Skeletal muscle tissue (tissue), 4 donors: ENCODE results near the gene BATF. TPM values are rescaled to one million over a fixed set of nuclear protein-coding genes. Genes with fewer than 3 reads are reported as not detected.

Experiments
- H3K27ac ChIP-seq: one replicate; pipeline ENCODE4 v1.7.0; 2013; ENCODE audit warnings: mild to moderate bottlenecking, low read depth, low read length, inconsistent platforms
- H3K27me3 ChIP-seq, 3 donors: one replicate each; pipeline ENCODE4 v1.7.0; 2013; ENCODE audit warnings: low read length in 3 of 3; ENCODE audit not compliant: control insufficient read depth in 3 of 3, insufficient read depth in 3 of 3
- H3K36me3 ChIP-seq, 3 donors: one replicate each; pipeline ENCODE4 v1.7.0; 2013; ENCODE audit warnings: low read length in 3 of 3; ENCODE audit not compliant: control insufficient read depth in 3 of 3, insufficient read depth in 3 of 3
- H3K4me1 ChIP-seq, 3 donors: one replicate each; pipeline ENCODE4 v1.7.0; 2013; ENCODE audit warnings: low read length in 3 of 3, mild to moderate bottlenecking in 3 of 3; ENCODE audit not compliant: control insufficient read depth in 3 of 3, insufficient read depth in 3 of 3
- H3K4me3 ChIP-seq, 3 donors: one replicate each; pipeline ENCODE4 v1.7.0; 2013; ENCODE audit warnings: low read length in 3 of 3
- H3K9ac ChIP-seq, 3 donors: one replicate each; pipeline ENCODE4 v1.7.0; 2013; ENCODE audit warnings: low read length in 3 of 3, mild to moderate bottlenecking in 3 of 3, moderate library complexity in 2 of 3, low read depth in 1 of 3
- H3K9me3 ChIP-seq, 3 donors: one replicate each; pipeline ENCODE4 v1.7.0; 2013; ENCODE audit warnings: low read length in 3 of 3; ENCODE audit not compliant: control insufficient read depth in 3 of 3
- total RNA-seq: library from RNA; depleted of rRNA; stranded (reverse); fragments of >200 nt; gene quantifications from one replicate; pipeline ENCODE4 v1.2.3, GENCODE V29; 2014
- donor health status: Osteomylitis.

The BATF gene
- total RNA-seq, 1 donor from 2014 or later = 1.0 TPM

DNA sequence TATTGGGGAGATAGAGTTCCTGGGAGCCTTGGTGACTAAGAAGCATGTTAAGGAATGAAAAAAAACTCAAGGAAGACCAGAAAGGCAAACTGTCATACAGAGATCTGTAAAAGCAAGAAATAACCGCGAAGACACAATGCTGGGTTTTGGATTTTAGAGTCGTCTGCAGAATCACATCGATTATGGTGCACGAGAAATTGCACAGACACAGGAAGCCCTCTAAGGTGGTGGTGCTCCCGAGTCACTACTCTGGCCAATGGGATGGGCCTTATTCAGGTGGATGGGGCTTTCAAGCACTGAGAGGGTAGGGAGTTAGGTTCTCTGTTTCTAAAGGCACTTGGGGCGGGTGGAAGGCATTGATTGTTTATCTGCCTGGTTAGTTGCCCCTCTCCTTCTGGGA lies 45.9 kb downstream of the BATF start:
- no peaks in the 10 kb centered on the region for H3K36me3 ChIP-seq
- no peaks in the 10 kb centered on the region for H3K9me3 ChIP-seq
- no peak overlapping the region for H3K27ac ChIP-seq
- H3K4me3 ChIP-seq = no peak overlapping the region
- H3K9ac ChIP-seq = no peak overlapping the region
- peaks cover 2 to 21% (median 18%) of the 10 kb centered on the region in 3 donors for H3K4me1 ChIP-seq
- no peaks in the 10 kb centered on the region for H3K27me3 ChIP-seq

DNA sequence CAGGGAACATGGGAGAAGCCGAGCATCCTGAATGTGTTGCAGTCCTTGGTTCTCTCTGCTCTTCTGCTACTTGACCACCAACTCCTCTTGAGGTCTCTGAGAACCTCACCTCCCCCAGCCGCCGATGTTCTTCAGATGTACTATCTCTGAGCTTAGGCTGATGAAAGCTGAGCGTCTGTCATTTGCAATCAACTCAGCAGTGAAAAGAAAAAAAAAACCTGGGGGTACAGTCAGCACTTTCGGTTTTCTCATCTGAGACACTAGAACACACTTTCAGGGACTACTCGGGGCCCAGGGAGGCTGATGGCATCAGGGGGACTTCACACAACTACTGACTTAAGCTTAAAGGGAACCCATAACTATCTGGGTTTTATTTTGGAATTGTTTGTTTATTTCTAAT lies 46.5 kb downstream of the BATF start:
- no peak overlapping the region for H3K27ac ChIP-seq
- H3K4me1 ChIP-seq = peaks cover 2 to 18% (median 13%) of the 10 kb centered on the region in 3 donors
- no peaks in the 10 kb centered on the region for H3K36me3 ChIP-seq
- no peak overlapping the region for H3K9ac ChIP-seq
- no peak overlapping the region for H3K4me3 ChIP-seq
- H3K27me3 ChIP-seq = no peaks in the 10 kb centered on the region
- H3K9me3 ChIP-seq = no peaks in the 10 kb centered on the region

DNA sequence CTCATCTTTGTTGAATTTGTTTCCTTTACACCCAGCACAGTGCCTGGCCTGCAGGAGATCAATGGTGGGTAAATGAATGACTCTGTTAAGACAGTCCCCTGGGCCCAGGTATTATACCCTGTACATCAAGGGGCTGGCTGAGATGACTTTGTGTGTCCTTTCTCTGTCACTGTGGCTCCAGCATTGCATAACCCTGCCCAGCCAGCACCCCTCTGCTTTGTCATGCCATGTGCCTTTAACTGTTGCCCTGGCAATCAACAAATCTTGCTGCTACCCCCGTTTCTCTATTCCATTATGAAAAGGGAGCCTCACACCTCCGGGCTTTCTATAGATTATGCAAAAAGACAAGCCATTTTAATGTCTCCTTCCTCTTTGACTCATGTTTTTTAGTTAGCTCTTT lies 48.5 kb downstream of the BATF start:
- no peak overlapping the region for H3K27ac ChIP-seq
- H3K36me3 ChIP-seq = no peaks in the 10 kb centered on the region
- H3K4me1 ChIP-seq = peaks cover 0 to 6% (median 0%) of the 10 kb centered on the region in 3 donors
- no peak overlapping the region for H3K9ac ChIP-seq
- H3K9me3 ChIP-seq = no peaks in the 10 kb centered on the region
- no peaks in the 10 kb centered on the region for H3K27me3 ChIP-seq
- no peak overlapping the region for H3K4me3 ChIP-seq

DNA sequence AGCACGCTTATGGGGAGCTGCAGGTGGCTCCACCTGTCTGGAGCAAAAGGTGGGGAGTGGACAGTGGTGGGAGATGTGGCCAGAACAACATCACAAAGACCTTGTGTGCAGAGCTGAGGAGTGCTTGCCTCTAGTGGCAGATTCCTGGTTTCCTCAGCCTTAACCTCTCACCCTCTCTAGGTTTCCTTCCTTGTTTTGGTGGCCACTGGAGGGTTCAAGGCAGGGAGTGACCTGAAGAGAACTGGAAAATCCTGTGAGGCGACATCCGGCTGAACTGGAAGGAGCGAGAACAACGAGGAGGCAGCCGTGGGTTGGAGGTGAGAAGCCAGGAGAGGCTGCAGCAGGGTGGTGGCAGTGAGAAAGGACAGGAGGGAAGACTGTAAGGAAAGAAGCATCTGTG lies 49.8 kb downstream of the BATF start:
- H3K27ac ChIP-seq = no peak overlapping the region
- no peaks in the 10 kb centered on the region for H3K27me3 ChIP-seq
- no peak overlapping the region for H3K9ac ChIP-seq
- H3K9me3 ChIP-seq = no peaks in the 10 kb centered on the region
- H3K36me3 ChIP-seq = no peaks in the 10 kb centered on the region
- H3K4me1 ChIP-seq = no peaks in the 10 kb centered on the region
- H3K4me3 ChIP-seq = no peak overlapping the region

DNA sequence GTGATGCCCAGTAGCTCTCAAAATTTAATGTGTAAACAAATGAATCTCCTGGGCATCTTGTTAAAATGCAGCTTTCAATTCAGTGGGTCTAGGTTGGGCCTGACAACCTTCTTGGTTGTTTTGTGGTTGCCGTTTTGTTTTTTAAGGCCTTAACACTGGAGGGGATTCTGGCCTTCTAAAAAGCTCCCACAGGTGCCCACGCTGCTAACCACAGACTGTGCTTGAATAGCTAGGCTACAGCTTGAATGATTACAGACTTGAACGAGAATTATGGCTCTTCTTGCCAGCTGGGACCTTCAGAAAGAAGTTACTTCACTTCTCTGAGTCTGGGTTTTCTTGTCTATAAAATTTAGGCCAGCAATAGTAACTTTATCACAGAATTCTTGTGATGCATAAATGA lies 54.8 kb downstream of the BATF start:
- Histone ChIP-seq H3K36me3 (no peaks in the 10 kb centered on the region), H3K27me3 (no peaks in the 10 kb centered on the region), H3K9me3 (no peaks in the 10 kb centered on the region), H3K4me3 (no peak overlapping the region), H3K9ac (no peak overlapping the region), H3K27ac (no peak overlapping the region), H3K4me1 (peaks cover 22 to 30% (median 26%) of the 10 kb centered on the region in 3 donors)

DNA sequence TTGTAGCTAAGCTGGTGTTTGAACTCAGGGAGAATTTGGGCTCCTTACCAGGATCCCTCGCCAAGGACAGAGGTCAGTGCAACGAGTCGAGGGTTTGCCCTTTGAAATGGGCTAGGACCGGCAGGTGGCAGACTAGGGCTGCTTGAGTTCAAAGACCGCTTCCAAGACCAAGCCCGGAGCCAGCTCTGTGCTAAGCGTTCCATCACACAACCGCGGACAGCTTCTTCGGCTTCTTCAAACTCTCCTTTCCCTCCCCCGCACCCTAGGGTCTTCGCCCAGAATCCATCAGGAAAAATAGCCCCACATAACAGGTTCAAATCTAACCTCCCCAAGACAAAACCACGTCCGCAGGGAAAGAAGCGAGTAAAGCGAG lies 55.4 kb downstream of the BATF start:
- Histone ChIP-seq H3K4me1 (peaks cover 22 to 30% (median 26%) of the 10 kb centered on the region in 3 donors), H3K27ac (peak overlapping the region; percentile 83), H3K27me3 (no peaks in the 10 kb centered on the region), H3K4me3 (peak overlapping the region; percentile 66 to 79 (median 78)), H3K36me3 (no peaks in the 10 kb centered on the region), H3K9me3 (no peaks in the 10 kb centered on the region), H3K9ac (peak overlapping the region; percentile 75 to 92 (median 86))

DNA sequence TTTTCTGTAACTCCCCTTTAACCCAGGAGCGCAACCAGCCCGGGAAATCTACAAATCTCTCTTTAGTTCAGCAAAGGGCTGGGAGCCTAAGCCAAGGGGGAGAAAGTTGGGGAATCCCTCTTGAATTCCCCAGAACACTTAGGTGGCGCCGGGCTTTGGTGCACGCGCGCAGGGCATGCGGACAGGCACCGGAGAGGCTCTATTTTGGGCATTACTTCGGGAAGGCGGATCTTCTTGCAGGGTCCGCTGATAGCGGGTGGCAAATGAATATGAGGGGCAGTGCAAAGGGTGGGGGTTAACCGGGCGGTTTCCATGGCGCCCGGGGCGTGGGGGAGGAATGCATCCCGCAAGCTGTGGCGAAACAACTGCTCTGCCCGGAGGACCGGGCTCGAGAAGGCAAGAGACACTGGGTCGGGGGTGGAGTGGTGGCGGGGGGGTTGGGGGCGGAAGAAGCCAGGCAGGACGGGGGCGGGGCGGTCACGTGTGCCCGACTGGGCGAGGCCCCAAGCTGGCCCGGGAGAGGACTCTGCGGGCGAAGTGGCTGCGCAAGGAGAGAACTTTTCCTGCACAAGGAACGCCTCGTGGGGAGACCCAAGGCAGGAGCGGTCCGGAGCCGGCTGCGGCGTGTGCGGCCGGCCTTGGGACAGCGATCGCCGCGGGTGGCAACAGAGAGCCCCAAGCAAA lies 56.0 kb downstream of the BATF start, which contains the start of gene FLVCR2:
TSS of gene FLVCR2 (plus strand) at position 519 of the 684 bp plus-strand sequence. CDS start 353 bp downstream, outside the sequence.
- peaks cover 22 to 30% (median 26%) of the 10 kb centered on the region in 3 donors for H3K4me1 ChIP-seq
- H3K36me3 ChIP-seq = no peaks in the 10 kb centered on the region
- peak within 1 kb of the TSS; percentile 66 to 88 (median 83) for H3K4me3 ChIP-seq
- no peaks in the 10 kb centered on the region for H3K9me3 ChIP-seq
- peak within 1 kb of the TSS; percentile 75 to 92 (median 86) for H3K9ac ChIP-seq
- H3K27ac ChIP-seq = peak within 1 kb of the TSS; percentile 83
- no peaks in the 10 kb centered on the region for H3K27me3 ChIP-seq

DNA sequence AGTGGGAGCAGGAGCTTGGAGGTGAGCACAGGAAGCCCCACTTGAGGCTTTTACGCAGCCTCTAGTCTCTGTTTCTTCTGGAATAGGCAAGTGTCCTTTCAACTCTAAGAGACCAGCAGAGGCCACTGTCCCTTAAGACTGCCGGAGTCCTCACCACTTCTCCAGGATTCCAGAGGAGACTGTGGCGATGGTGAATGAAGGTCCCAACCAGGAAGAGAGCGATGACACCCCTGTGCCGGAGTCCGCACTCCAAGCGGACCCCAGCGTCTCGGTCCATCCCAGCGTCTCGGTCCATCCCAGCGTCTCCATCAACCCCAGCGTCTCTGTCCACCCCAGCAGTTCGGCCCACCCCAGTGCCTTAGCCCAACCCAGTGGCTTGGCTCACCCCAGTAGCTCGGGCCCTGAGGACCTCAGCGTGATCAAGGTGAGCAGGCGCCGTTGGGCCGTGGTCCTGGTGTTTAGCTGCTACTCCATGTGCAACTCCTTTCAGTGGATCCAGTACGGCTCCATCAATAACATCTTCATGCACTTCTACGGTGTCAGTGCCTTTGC lies 56.6 kb downstream of the BATF start:
- peak overlapping the region; percentile 66 to 84 (median 77) for H3K9ac ChIP-seq
- peak overlapping the region; percentile 66 to 88 (median 83) for H3K4me3 ChIP-seq

DNA sequence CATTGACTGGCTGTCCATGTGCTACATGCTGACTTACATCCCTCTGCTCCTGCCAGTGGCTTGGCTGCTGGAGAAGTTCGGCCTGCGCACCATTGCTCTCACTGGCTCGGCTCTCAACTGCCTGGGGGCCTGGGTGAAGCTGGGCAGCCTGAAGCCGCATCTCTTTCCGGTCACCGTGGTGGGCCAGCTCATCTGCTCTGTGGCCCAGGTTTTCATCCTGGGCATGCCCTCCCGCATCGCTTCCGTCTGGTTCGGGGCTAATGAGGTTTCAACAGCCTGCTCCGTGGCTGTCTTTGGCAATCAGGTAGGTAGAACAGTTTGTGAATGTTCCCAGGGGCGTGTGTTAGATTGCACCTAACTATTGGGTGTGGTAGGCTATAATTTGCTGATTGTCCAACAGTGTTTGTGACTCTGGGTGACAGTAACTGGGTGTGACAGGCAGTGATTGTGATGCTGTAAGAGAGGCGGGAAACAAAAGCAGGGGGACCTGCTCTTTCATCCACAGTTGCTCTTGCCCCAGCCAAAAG lies 57.1 kb downstream of the BATF start:
- Histone ChIP-seq H3K4me1 (peaks cover 22 to 30% (median 26%) of the 10 kb centered on the region in 3 donors), H3K36me3 (no peaks in the 10 kb centered on the region), H3K27ac (peak overlapping the region; percentile 10), H3K4me3 (peak overlapping the region; percentile 66 to 88 (median 83)), H3K27me3 (no peaks in the 10 kb centered on the region), H3K9me3 (no peaks in the 10 kb centered on the region), H3K9ac (peak overlapping the region; percentile 66 to 84 (median 77))

More for the DNA sequence above, 56.6 kb downstream of the BATF start:
- H3K4me1 ChIP-seq = peaks cover 22 to 30% (median 26%) of the 10 kb centered on the region in 3 donors
- H3K27me3 ChIP-seq = no peaks in the 10 kb centered on the region
- H3K36me3 ChIP-seq = no peaks in the 10 kb centered on the region
- H3K9me3 ChIP-seq = no peaks in the 10 kb centered on the region
- H3K27ac ChIP-seq = peak overlapping the region; percentile 10

DNA sequence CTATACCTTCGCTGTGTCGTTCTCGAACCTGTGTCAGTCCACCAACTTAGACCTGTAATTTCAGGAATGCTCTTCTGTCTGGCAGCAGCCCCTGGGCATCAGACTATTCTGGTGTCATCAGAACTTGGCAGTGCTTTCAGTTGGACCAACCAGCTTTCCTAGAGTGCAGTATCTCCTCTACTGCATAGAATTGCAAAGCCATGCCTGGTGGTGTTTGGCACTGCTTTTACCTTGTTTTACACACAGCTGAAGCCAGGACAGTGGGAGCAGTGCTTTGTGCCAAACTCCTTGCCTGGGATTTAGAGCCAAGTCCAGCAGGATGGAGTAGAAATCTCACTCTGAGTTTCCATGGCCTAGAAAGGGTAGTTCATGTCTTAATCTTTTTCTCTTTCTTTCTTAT lies 57.6 kb downstream of the BATF start:
- H3K27ac ChIP-seq = no peak overlapping the region
- H3K9me3 ChIP-seq = no peaks in the 10 kb centered on the region
- H3K9ac ChIP-seq = peak overlapping the region in 2 of 3 donors; percentile 25 to 77
- H3K4me3 ChIP-seq = peak overlapping the region; percentile 66 to 88 (median 83)
- peaks cover 22 to 30% (median 26%) of the 10 kb centered on the region in 3 donors for H3K4me1 ChIP-seq
- no peaks in the 10 kb centered on the region for H3K36me3 ChIP-seq
- no peaks in the 10 kb centered on the region for H3K27me3 ChIP-seq
